ENCODE results near the gene PYGO1. TPM values are rescaled to one million over a fixed set of nuclear protein-coding genes. Genes with fewer than 3 reads are reported as not detected.

Gene PYGO1
- total and polyA plus RNA-seq, 9 of the 15 experiments (the other 6 are each of a cell fraction or from before 2014, with no cell fraction given), result under 0.01 to 0.07 (median 0.02) TPM; not detected in 5

GRCh38 chr15:55573224-55573623 is 14.9 kb downstream of the PYGO1 start:
- no peaks in the 10 kb centered on the region for H3K36me3 ChIP-seq (ENCODE audit: control insufficient read depth, insufficient read depth, low read length)
- no peak overlapping the region for H2AFZ ChIP-seq (ENCODE audit: low read depth, low read length)
- ATAC-seq (no peak), FAIRE-seq (no peak), DNase-seq (ENCODE audit: extremely low read depth in 1 of 4, low spot score in 3 of 4) (no peak)
- H3K9ac ChIP-seq (ENCODE audit: insufficient read depth in 1 of 2, low read depth in 2 of 2, low read length in 2 of 2), result no peak overlapping the region
- H3K4me3 ChIP-seq, result no peak overlapping the region
- ChIA-PET CTCF (ENCODE audit: low intra/inter-chr PET ratio) (no interaction called here), POLR2A (no interaction called here)
- H3K79me2 ChIP-seq (ENCODE audit: control insufficient read depth, insufficient read depth, low read length), result no peaks in the 10 kb centered on the region
- no peak overlapping the region for H3K27ac ChIP-seq (ENCODE audit: extremely low read depth, low read depth, low read length)
- no peaks in the 10 kb centered on the region for H3K27me3 ChIP-seq (ENCODE audit: control insufficient read depth in 2 of 2, insufficient read depth in 2 of 2, low read length in 2 of 2)
- no peak overlapping the region for H3K4me2 ChIP-seq (ENCODE audit: insufficient read depth, low read length)
- no TSS peak for BruUV-seq (replicated peaks)
- H3K9me3 ChIP-seq (replicated peaks; ENCODE audit: control insufficient read depth, insufficient read depth, low read depth, low read length), result no peaks in the 10 kb centered on the region
- H4K20me1 ChIP-seq (replicated peaks; ENCODE audit: control insufficient read depth, insufficient read depth, low read length), result no peaks in the 10 kb centered on the region
- in situ Hi-C loops (cut with MboI) (no loop called here), intact Hi-C loops (cut with micrococcal nuclease) (no loop called here)
- TF ChIP-seq ARID2 (IDR thresholded peaks at IDR 0.05) (no peak), STAT6 (CRISPR knock-in tag; IDR thresholded peaks at IDR 0.05) (no peak), SMAD1 (IDR thresholded peaks at IDR 0.05; ENCODE audit: low read depth, low read length, partially characterized antibody) (no peak), ZHX1 (conservative IDR thresholded peaks at IDR 0.05; ENCODE audit: low read length) (no peak), RNF2 (IDR thresholded peaks at IDR 0.05) (no peak), POLR2A (conservative IDR thresholded peaks at IDR 0.05) (no peak), ARID3A (IDR thresholded peaks at IDR 0.05; ENCODE audit: borderline replicate concordance, low read depth, low read length) (no peak), BRD4 (IDR thresholded peaks at IDR 0.05) (no peak), GATAD2B (IDR thresholded peaks at IDR 0.05; ENCODE audit: borderline replicate concordance) (no peak), PHF21A (IDR thresholded peaks at IDR 0.05; ENCODE audit: borderline replicate concordance, low read depth) (no peak), IRF1 (CRISPR knock-in tag; IDR thresholded peaks at IDR 0.05; ENCODE audit: borderline replicate concordance) (no peak), CHD1 (IDR thresholded peaks at IDR 0.05; ENCODE audit: low read length) (no peak)
- H3K9me1 ChIP-seq (ENCODE audit: control insufficient read depth, insufficient read depth, low read length), result no peaks in the 10 kb centered on the region
- H3K4me1 ChIP-seq (replicated peaks in 1 of 2; ENCODE audit: control insufficient read depth in 2 of 2, insufficient read depth in 2 of 2, low read length in 2 of 2), result no peaks in the 10 kb centered on the region
